Brain microvascular endothelial cell (primary cell): ENCODE results near the gene FBXL15.

Source experiments
- DNase-seq: peaks from one replicate; pipeline ENCODE4 v3.0.0-alpha.2; 2020
- H3K27ac ChIP-seq: fragments of 250-450 bp; sonication (Bioruptor Pico); 2 replicates; pipeline ENCODE4 v1.5.1; 2020; ENCODE audit warnings: mild to moderate bottlenecking, moderate library complexity
- H3K27me3 ChIP-seq: fragments of 250-450 bp; sonication (Bioruptor Pico); replicated peaks from 2 replicates; pipeline ENCODE4 v1.5.1; 2020; ENCODE audit warnings: mild to moderate bottlenecking
- H3K36me3 ChIP-seq: fragments of 250-450 bp; sonication (Bioruptor Pico); replicated peaks from 2 replicates; pipeline ENCODE4 v1.5.1; 2020; ENCODE audit warnings: mild to moderate bottlenecking
- H3K4me3 ChIP-seq: 2 replicates; pipeline ENCODE4 v1.5.1; 2011; ENCODE audit warnings: low read depth, mild to moderate bottlenecking, control low read depth, low read length, moderate library complexity
- in situ Hi-C: cut with HindIII; loops from 2 replicates; pipeline ENCODE4 v1.10.0; 2017; ENCODE audit warnings: low sequenced_read_pairs, low pct_ligation_motif_present
- TF ChIP-seq, protein P1 (sequence below): IDR thresholded peaks from 2 replicates; pipeline ENCODE4 v1.5.1; 2011; ENCODE audit warnings: low read depth, mild to moderate bottlenecking, moderate library complexity, low read length, control low read depth, inconsistent platforms; ENCODE audit errors: missing control alignments

Gene FBXL15

DNA sequence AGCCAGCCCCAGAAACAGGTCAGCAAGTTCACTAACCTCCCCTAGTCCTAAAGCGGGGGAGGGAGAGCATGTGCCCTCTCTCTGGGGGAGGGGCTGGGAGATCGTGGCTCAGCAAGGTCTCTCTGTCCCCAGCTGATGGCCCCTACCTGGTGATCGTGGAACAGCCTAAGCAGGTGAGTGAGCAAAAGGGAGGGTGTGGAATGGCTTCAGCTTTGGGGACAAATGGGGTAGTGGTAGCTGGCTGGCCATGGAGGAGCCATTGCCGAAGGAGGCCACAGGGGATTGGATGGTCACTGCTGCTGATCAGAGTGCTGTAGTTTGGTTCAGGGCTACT lies 24.4 kb upstream of the FBXL15 start:
- DNase-seq: no peak

DNA sequence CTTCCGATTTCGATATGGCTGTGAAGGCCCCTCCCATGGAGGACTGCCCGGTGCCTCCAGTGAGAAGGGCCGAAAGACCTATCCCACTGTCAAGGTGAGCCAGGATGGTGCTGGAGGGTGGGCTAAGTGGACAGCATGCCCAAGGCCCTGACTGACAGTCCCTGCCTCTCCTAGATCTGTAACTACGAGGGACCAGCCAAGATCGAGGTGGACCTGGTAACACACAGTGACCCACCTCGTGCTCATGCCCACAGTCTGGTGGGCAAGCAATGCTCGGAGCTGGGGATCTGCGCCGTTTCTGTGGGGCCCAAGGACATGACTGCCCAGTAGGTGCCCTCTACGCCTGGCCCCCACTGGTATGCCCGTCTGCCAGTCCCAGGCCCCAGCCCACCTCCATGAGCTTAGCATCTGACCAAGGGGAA lies 23.9 kb upstream of the FBXL15 start:
- Histone ChIP-seq H3K27me3 (no peaks in the 10 kb centered on the region), H3K4me3 (no peak overlapping the region), H3K27ac (no peak overlapping the region), H3K36me3 (peaks cover 22% of the 10 kb centered on the region)
- in situ Hi-C loops: no loop called here
- no peak for DNase-seq
- TF ChIP-seq, protein P1, sequence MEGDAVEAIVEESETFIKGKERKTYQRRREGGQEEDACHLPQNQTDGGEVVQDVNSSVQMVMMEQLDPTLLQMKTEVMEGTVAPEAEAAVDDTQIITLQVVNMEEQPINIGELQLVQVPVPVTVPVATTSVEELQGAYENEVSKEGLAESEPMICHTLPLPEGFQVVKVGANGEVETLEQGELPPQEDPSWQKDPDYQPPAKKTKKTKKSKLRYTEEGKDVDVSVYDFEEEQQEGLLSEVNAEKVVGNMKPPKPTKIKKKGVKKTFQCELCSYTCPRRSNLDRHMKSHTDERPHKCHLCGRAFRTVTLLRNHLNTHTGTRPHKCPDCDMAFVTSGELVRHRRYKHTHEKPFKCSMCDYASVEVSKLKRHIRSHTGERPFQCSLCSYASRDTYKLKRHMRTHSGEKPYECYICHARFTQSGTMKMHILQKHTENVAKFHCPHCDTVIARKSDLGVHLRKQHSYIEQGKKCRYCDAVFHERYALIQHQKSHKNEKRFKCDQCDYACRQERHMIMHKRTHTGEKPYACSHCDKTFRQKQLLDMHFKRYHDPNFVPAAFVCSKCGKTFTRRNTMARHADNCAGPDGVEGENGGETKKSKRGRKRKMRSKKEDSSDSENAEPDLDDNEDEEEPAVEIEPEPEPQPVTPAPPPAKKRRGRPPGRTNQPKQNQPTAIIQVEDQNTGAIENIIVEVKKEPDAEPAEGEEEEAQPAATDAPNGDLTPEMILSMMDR: no peak

More for the DNA sequence above, 24.4 kb upstream of the FBXL15 start:
- Histone ChIP-seq H3K4me3 (peak overlapping the region; percentile 73), H3K36me3 (peaks cover 18% of the 10 kb centered on the region), H3K27ac (peak overlapping the region; percentile 96), H3K27me3 (no peaks in the 10 kb centered on the region)
- TF ChIP-seq, protein P1: no peak
- in situ Hi-C loops: no loop called here

DNA sequence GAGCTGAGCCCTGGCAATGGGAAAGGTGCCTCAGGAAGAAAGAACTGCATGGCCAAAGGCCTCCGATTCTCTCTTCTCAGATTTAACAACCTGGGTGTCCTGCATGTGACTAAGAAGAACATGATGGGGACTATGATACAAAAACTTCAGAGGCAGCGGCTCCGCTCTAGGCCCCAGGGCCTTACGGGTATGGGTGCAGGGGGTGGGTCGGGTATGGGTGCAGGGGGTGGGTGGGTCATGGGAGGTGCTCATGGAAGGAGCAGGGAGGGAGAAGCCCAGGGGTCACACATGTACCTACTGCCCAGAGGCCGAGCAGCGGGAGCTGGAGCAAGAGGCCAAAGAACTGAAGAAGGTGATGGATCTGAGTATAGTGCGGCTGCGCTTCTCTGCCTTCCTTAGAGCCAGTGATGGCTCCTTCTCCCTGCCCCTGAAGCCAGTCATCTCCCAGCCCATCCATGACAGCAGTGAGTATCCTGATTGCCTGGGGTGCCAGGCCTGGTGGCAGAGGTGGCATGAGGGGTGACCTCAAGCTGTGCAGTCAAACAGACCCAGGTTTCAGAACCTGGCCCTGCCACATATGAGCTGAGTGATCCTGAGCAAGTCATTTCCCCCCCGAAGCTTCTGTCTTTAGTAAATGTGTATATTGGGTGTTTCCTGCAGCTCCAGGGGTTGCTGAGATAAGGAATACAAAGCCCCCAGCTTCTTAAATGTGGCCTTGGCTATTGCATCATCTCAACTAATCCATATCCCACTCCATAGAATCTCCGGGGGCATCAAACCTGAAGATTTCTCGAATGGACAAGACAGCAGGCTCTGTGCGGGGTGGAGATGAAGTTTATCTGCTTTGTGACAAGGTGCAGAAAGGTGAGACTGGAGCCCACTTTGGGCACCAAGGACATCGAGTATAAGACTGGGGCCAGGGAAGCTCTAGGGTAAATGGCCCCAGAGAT lies 23.1 kb upstream of the FBXL15 start:
- H3K27ac ChIP-seq: no peak overlapping the region
- TF ChIP-seq, protein P1: no peak

DNA sequence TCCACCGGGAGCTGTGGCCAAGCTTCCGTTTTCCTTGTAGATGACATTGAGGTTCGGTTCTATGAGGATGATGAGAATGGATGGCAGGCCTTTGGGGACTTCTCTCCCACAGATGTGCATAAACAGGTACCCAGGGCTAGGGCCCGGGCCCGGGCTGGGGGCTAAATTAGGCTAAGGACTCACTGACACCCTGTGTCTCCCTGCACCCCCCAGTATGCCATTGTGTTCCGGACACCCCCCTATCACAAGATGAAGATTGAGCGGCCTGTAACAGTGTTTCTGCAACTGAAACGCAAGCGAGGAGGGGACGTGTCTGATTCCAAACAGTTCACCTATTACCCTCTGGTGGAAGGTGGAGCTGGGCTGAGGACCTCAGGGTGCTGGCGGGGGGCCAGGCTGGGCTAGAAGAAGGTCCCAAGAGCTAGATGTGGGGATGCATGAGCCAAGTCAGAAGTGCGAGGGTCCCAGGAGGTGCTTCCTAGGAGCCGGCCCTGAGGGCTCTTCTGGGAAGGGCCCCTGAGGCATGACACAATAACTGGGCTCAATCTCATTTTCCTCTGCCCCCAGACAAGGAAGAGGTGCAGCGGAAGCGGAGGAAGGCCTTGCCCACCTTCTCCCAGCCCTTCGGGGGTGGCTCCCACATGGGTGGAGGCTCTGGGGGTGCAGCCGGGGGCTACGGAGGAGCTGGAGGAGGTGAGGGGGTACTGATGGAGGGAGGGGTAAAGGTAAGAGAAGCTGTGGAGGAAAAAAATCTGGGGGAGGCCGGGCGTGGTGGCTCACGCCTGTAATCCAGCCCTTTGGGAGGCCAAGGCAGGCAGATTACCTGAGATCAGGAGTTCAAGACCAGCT lies 22.2 kb upstream of the FBXL15 start:
- TF ChIP-seq, protein P1: no peak

More for the DNA sequence above, 23.1 kb upstream of the FBXL15 start:
- Histone ChIP-seq H3K4me3 (no peak overlapping the region), H3K36me3 (peaks cover 22% of the 10 kb centered on the region), H3K27me3 (no peaks in the 10 kb centered on the region)
- DNase-seq: no peak
- in situ Hi-C loops: no loop called here

DNA sequence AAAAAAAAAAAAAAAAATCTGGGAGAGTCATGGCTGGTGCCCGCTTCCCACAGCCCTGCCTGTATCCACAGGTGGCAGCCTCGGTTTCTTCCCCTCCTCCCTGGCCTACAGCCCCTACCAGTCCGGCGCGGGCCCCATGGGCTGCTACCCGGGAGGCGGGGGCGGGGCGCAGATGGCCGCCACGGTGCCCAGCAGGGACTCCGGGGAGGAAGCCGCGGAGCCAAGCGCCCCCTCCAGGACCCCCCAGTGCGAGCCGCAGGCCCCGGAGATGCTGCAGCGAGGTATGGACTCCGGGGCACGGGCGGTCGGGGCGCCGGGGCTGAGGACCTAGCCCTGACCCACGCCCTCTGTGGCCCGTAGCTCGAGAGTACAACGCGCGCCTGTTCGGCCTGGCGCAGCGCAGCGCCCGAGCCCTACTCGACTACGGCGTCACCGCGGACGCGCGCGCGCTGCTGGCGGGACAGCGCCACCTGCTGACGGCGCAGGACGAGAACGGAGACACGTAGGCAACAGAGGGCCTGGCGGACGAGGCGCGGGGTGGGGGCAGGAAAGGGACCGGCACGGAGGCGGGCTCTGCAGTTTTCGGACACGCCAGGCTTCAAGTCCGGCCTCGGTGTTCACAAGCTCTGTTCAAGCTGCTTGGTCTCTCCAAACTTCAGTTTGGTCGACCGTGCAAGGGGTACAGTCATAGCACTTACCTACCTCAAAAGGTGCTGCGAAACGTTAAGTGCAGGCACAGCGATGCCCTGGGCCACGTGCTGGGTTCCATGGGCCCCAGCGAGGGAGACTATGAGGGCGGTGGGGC lies 21.2 kb upstream of the FBXL15 start:
- peak overlapping the region; percentile 42 for H3K27ac ChIP-seq
- TF ChIP-seq, protein P1: peak; percentile 75
- H3K36me3 ChIP-seq: peaks cover 22% of the 10 kb centered on the region
- peak; percentile 76 for DNase-seq
- no peaks in the 10 kb centered on the region for H3K27me3 ChIP-seq
- peak overlapping the region; percentile 60 for H3K4me3 ChIP-seq
- in situ Hi-C loops: no loop called here

More for the DNA sequence above, 22.2 kb upstream of the FBXL15 start:
- in situ Hi-C loops: no loop called here
- DNase-seq: no peak
- Histone ChIP-seq H3K4me3 (no peak overlapping the region), H3K36me3 (peaks cover 22% of the 10 kb centered on the region), H3K27me3 (no peaks in the 10 kb centered on the region), H3K27ac (no peak overlapping the region)
